ENCODE measurements around the gene MAP7D2.
"Not testable (repeated sequence)": the region's sequence is repeated elsewhere in the genome, so short reads cannot be mapped to it uniquely, and the experiment has no call there.

MAP7D2 gene

DNA sequence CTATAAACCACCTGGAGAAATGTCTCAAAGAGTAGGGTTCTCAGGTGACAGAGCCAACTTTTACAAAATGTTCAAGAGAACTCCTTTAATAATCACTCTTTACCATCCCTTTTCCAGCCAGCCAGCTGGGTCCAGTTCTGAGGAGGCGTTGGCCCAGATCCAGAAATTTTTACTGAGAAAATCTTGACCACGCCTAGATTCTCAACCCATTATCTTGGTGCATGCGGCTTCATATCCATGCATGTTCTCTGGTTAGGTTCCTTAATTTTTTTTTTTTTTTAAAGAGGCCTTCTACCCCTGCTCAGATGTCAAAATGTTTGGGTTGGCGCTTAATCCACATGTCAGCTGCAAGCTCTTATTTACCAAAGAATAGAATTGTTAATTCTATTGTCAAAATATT lies 12.0 kb upstream of the MAP7D2 start:
- H3K9me3 ChIP-seq (ENCODE audit: insufficient read depth, low read length): no peaks in the 10 kb centered on the region
- no peak overlapping the region for H3K27ac ChIP-seq (ENCODE audit: low read length)
- peaks cover 13% of the 10 kb centered on the region for H4K20me1 ChIP-seq (ENCODE audit: insufficient read depth, low read length)
- no peak overlapping the region for H3K9ac ChIP-seq (ENCODE audit: low read length)
- H3K79me2 ChIP-seq (ENCODE audit: low read length): peaks cover 6% of the 10 kb centered on the region; the same call in 1 of the 2 replicates
- H3K4me1 ChIP-seq (ENCODE audit: low read length): peaks cover 16% of the 10 kb centered on the region
- peaks cover 35% of the 10 kb centered on the region for H3K36me3 ChIP-seq (replicated peaks; ENCODE audit: low read depth, low read length)
- H3K4me2 ChIP-seq (ENCODE audit: low read length): no peak overlapping the region
- no peak overlapping the region for H2AFZ ChIP-seq (ENCODE audit: low read depth, low read length)
- TF ChIP-seq CTCF (IDR thresholded peaks at IDR 0.05; ENCODE audit: low read depth, low read length) (no peak), EZH2phosphoT487 (IDR thresholded peaks at IDR 0.05; ENCODE audit: low read depth) (no peak)
- H3K27me3 ChIP-seq (ENCODE audit: low read depth, low read length): no peaks in the 10 kb centered on the region
- H3K4me3 ChIP-seq (ENCODE audit: low read length): no peak overlapping the region

GRCh38 chrX:20127440-20127839 lies 10.7 kb upstream of the MAP7D2 start:
- not testable (repeated sequence) for H3K9me3 ChIP-seq (ENCODE audit: insufficient read depth, low read length); H3K79me2 ChIP-seq (ENCODE audit: low read length); H4K20me1 ChIP-seq (ENCODE audit: insufficient read depth, low read length); H3K27ac ChIP-seq (ENCODE audit: low read length); H2AFZ ChIP-seq (ENCODE audit: low read depth, low read length); H3K9ac ChIP-seq (ENCODE audit: low read length); H3K4me1 ChIP-seq (ENCODE audit: low read length); H3K4me2 ChIP-seq (ENCODE audit: low read length); H3K27me3 ChIP-seq (ENCODE audit: low read depth, low read length); H3K4me3 ChIP-seq (ENCODE audit: low read length)
- peaks cover 29% of the 10 kb centered on the region for H3K36me3 ChIP-seq (replicated peaks; ENCODE audit: low read depth, low read length)
- peak; percentile 9; the same call in 1 of the 2 replicates for TF ChIP-seq CTCF (IDR thresholded peaks at IDR 0.05; ENCODE audit: low read depth, low read length)

DNA sequence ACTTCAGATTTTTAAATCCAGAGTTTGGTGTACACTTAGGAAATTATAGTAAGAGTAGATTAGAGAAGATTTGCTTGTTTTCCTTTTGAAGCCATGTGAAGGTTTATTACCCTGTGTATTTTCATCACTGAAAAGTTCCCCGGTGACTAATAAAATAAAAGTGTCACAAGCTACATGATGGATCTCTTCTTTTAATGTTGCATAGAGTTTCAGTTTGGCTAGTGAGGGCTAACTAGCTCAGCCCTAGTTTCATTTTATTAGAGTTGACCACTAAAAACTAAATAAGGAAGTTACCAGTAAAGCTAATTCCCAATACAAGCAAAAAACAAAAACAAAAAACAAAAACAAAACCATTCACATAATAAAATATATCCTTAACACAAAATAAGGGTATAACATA lies 10.1 kb upstream of the MAP7D2 start:
- not testable (repeated sequence) for H3K9me3 ChIP-seq (ENCODE audit: insufficient read depth, low read length); H3K27me3 ChIP-seq (ENCODE audit: low read depth, low read length); H4K20me1 ChIP-seq (ENCODE audit: insufficient read depth, low read length); H3K4me1 ChIP-seq (ENCODE audit: low read length); H3K27ac ChIP-seq (ENCODE audit: low read length); H3K9ac ChIP-seq (ENCODE audit: low read length); H3K79me2 ChIP-seq (ENCODE audit: low read length); H3K4me2 ChIP-seq (ENCODE audit: low read length); H2AFZ ChIP-seq (ENCODE audit: low read depth, low read length); H3K4me3 ChIP-seq (ENCODE audit: low read length)
- H3K36me3 ChIP-seq (replicated peaks; ENCODE audit: low read depth, low read length): peaks cover 23% of the 10 kb centered on the region

DNA sequence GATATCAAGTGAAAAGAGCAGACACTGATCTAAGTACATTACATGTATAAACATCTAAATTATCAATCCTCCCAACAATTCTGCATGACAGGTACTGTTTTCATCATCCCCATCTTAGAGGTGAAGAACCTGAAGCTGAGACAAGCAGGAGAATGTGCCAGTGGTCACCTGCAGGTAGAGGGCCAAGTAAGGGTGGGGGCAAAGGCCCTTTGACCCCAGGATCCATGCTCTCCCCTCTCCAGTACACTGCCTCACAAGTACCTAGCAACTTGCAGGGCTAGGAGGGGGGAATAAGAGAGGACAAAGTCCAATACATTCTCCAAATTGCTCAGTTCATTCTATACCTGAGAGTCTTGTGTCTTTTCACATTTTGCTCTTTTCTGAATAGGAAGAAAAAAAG lies 8.3 kb upstream of the MAP7D2 start:
- Histone ChIP-seq H3K4me2 (ENCODE audit: low read length) (no peak overlapping the region), H4K20me1 (ENCODE audit: insufficient read depth, low read length) (no peaks in the 10 kb centered on the region; the same call in 1 of the 2 replicates), H3K27me3 (ENCODE audit: low read depth, low read length) (no peaks in the 10 kb centered on the region)

More for the DNA sequence above, 8.3 kb upstream of the MAP7D2 start:
- H3K79me2 ChIP-seq (ENCODE audit: low read length): no peaks in the 10 kb centered on the region
- H2AFZ ChIP-seq (ENCODE audit: low read depth, low read length): no peak overlapping the region
- H3K4me3 ChIP-seq (ENCODE audit: low read length): no peak overlapping the region
- 0 out of 2 replicates have a peak, but pooled peaks cover 4% of the 10 kb centered on the region for H3K4me1 ChIP-seq (ENCODE audit: low read length)
- TF ChIP-seq CTCF (IDR thresholded peaks at IDR 0.05; ENCODE audit: low read depth, low read length) (no peak), EZH2phosphoT487 (IDR thresholded peaks at IDR 0.05; ENCODE audit: low read depth) (no peak)
- H3K27ac ChIP-seq (ENCODE audit: low read length): no peak overlapping the region
- no peak overlapping the region for H3K9ac ChIP-seq (ENCODE audit: low read length)
- H3K9me3 ChIP-seq (ENCODE audit: insufficient read depth, low read length): no peaks in the 10 kb centered on the region
- H3K36me3 ChIP-seq (replicated peaks; ENCODE audit: low read depth, low read length): peaks cover 15% of the 10 kb centered on the region
